GM21367 (cell line): Measurements from ENCODE around the gene VGLL2.

Experiments
- ATAC-seq: cut with Tn5 transposase; IDR thresholded peaks from one replicate; pipeline ENCODE4 v1.9.1; 2021; ENCODE audit not compliant: unreplicated experiment

VGLL2 gene

DNA sequence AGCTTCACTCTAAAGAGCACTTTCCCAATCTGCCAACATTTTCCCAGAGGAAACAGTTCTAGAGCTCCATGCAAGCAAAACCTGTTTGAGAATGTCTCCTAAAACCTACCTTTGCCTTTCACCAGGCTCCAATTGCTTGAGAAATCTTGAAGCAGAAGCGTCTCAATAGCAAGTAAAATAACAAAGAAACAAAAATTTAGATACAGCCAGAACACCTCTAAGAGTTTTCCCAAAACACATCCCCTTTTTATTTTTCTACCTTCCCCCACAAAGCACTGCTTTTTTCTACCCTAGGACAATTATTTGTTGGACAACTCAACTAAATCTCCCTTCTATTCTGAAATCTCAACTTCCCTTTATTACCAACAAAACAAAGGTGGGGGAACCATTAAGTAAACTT lies 3.6 kb downstream of the VGLL2 start:
- no peak for ATAC-seq

DNA sequence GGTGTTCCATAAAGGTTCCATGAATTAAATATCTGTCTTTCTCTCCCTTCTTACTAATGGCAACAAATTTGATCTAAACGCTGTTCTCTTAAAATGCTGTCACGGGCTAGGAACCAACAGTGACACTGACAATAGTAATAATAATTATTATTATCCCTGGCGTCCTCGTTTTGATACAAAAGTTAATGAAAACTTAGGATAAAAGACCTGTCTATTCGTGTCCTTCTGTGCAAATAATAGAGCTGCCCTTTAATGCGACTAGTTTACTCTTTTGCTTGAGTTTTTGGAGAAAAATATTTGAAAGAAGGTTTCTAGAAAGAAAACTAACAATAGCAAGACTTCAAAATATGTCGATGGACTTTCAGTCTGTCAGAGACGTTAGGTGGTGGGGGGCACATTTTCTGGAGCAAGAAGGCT lies 4.3 kb downstream of the VGLL2 start:
- ATAC-seq: no peak

DNA sequence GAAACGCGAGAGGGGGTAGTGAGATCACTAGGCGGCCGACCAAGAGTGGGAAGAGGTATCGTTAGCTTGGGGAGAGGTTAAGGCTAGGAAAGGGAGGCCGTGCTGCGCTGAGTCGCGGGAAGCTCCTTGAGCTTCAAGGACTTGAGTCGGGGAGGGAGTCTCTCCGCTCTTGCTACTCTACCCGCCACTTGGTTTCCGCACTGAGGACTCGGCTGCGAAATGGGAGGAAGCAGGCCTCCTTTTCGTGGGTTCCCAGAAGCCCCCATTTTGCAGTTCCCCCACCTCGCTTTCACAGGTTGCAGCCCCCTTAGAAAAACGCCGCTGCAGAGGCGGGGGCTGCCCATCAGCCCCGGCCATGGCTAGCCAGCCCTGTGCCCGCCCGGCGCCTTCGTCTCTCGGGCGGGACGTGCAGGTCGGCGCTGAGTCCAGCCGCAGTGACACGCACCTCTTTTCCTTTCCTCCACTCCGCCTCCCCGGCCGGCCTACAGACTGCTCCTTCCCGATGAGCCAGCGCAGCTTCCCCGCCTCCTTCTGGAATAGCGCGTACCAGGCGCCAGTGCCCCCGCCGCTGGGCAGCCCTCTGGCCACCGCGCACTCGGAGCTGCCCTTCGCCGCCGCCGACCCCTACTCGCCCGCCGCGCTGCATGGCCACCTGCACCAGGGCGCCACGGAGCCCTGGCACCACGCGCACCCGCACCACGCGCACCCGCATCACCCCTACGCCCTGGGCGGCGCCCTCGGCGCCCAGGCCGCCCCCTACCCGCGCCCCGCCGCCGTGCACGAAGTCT lies 4.9 kb downstream of the VGLL2 start:
- ATAC-seq: no peak

DNA sequence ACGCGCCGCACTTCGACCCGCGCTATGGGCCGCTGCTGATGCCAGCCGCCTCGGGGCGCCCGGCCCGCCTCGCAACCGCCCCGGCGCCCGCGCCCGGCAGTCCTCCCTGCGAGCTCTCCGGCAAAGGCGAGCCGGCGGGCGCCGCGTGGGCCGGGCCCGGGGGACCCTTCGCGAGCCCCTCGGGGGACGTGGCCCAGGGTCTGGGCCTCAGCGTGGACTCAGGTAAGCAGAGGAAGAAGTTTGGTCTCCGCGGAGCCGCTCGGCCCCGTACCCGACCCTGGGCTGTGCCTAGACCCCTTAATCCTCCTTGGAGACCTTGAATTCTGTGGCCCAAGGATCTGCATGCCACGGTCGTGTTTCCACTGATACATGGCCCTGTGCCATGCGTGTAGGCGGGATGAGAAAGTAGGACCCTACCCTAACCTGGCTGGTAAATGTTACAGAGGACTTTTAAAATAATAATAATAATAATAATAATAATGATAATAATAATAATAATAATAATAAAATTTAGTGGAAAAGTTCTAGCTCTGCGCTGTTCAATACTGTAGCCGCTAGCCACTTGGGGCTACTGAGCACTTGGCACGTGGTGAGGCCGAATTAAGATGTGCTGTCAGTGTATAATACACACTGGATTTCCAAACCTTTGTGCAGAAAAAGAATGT lies 5.6 kb downstream of the VGLL2 start:
- no peak for ATAC-seq

DNA sequence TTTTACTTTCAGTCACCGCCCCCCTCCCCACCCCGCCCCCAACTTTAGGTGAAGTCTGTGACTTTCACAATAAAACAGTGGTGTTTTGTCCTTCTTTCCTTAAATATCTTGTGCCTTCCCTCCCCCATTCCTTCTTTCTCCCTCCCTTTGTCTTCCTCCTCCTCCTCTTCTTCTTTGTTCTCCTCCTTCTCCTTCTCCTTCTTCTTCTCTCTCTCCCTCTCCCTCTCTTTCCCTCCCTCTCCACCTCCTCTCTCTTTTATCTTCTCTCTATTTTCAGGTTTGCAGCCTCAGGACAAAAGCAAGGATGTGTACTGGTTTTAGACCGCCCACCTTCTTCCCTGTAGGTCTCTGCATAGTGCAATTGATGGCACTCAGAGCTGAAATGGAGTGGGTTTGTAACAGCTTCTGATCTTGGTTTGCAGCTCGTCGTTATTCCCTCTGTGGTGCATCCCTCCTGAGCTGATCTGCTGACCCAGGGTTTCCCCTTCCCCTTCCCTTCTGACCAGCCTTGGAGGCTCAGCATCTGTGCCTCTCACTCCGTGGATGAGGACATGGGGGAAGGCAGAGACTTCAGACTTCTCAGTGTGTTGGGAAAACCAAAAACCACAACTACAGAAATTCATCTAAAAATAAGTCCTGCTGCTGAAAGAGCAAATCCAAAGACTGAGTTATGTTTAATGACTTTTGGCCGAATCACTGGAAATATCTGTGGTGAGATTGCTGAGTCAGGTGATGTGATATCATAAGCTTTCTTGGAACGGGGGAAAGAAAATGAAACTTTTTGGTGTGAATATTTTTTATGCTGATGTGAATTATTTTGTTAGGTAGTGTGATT lies 6.9 kb downstream of the VGLL2 start:
- ATAC-seq: no peak

DNA sequence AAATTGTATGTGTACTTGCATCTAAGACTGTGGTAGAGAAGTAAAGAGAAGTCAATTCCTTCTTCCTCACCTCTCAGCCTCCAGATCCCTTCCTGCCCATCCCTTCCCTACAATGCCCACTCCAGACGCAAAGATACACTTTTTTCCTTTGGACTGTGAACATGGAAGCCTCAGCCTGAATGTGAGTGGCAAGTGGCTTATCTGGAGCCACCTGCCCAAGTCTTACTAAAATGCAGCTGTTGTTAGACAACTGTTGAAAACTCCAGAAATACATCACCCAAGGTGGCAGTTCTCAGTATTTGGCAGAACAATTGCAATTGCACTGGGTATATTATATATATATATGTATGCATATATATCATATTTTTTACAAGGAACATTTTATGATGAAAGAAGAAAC lies 7.5 kb downstream of the VGLL2 start:
- ATAC-seq: no peak

DNA sequence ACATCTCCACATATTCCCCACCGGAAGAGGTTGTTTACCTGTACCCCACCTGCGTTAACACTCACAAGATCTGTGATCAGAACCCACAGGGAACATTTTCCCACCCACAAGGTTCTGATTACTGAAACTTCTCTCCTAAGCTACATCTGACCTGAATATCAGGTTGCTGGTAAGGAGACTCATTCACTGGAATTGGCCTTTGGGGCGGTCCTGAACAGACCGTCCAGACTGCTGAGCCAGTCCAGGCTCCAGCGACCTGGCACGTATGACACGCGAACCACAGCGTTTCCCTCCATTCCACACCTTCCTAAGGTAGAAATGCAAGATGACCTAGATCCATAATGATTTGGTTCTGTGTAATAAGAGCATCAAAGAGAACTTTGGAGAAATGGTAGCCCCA lies 9.8 kb downstream of the VGLL2 start:
- no peak for ATAC-seq

DNA sequence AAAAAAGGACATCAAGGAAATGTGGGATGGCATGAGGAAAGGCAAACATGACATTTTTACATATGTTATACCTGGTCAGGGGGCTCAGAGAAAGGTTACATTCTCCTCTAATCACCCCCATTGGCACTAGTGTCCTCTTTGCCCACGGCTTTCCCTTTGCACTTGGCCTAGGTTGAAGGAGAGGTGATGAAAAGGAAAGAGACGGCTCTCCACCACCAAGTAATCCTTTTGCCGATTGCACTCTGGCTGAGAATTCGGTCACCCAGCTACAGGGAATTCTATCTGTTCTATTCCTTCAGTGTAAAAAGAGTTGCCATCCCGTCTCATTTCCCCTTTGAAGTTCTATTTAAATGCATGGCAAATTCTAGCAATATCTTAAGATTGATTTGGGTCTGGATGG lies 10.4 kb downstream of the VGLL2 start:
- no peak for ATAC-seq

DNA sequence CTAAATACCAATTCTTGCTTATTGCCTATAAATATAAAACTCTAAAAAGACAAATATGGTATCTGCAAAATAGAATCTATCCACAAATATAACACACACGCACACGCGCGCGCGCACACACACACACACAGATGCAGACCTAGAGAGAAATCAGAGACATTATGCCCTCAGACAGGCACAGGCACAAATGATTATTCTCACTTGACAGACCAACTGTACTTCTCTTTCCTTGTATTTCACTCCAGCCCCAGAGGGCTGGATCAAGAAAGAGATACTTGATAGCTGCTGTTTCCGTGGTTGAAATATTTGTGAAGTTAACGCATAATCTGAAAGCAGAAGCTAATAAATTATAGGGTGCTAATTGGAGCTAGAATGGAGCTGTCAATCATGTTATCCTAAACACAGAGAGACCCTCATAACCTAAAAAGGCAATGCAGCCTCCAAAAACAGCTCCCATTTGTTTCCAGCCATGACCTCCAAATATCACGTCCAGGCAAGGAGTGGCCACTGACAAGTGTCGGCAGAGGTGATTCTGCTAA lies 11.5 kb downstream of the VGLL2 start:
- ATAC-seq: no peak

DNA sequence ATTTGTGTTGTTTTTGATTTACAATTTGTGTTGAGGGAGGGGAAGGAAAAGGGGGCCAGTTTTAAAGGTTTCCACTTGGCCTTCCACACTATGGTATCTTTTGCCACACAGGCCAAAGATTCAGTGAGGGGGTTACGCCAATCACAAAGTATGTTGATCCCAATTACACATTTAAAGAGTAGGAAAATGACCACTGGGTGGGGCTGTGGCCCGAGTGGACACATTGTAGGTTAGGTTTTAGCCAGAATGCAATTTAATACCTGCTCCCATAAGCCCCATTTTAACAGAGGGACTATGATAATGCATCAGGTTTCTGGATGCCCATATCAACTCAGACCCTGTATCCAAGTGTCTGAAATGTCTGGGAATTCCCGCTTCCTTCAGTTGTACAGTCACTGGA lies 15.6 kb downstream of the VGLL2 start:
- ATAC-seq: no peak

DNA sequence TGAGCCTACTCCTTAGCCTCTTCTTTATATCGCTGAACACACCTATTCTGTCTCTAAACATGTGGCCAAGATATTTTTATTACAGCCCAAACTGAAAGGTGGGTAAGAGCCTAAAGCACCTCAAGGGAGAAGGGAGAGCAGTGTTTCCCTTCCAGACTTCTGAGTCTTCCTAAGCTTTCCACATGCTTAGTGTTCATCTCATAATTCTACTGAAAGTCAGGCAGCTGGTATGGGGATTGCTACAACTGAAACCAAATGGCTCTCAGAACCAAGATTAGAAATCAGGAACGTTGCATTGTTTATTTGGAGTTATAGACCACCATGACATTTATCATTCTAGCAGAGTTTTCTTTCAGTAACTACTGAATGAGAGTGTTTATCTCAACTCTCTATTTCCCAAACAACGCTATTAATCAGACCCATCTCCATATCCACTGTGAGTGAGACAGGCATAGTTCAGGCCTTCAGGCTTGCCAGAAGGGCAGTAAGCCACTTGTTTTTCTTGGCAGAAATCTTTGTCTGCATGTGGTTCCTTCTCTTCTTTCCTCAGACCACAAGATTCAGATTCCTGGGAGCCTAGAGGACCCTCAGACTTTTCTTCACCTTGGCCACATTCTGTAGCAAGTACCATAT lies 22.8 kb downstream of the VGLL2 start:
- no peak for ATAC-seq

DNA sequence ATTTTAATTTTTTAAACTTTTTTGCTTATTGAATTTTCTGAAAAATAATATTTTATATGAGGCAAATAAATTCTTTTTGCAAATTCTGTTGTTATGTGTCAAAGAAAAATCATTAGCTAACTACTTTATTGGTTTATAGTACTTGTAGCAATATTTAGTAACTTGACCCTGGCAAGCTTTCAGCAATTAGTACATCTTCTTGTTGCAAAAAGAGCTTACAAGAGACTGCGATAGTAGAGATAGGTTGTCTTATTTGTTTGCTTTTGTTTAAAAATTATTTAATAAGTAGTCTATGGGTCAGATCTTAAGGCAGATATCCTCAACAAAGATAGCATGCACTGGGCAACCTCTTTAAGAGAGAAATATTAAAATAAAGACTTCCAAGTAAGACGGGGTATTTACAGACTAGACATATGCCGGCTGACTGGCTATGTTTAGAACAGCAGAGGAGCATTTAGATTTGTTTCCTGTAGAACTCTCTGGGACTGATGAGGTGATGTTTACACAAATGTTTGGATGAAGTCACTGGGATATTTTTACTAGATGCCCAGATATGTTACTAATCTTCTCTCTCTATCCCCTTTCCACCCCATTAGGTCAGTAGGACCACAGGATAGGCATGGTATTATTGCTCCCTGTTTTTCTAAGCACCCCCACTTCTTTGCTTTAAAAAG lies 25.0 kb downstream of the VGLL2 start:
- no peak for ATAC-seq

DNA sequence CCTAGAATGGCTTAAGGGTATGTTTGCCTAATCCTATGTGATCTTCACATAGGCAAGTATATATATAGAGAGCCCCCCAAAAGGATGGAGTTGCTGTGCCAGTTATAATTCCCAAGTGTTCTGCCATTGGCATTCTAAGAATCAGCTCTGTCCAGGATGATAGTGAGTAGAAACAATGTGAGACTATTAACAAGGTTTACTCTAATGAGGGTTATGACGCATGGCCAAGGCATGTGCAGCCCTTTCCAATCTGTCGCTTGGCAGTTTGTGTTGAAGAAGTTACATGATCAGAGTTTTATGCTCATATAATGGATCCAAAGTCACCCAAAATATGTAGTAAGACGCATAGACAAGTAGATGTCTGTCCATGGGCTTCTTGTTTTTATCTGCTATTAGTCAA lies 33.6 kb downstream of the VGLL2 start:
- no peak for ATAC-seq

DNA sequence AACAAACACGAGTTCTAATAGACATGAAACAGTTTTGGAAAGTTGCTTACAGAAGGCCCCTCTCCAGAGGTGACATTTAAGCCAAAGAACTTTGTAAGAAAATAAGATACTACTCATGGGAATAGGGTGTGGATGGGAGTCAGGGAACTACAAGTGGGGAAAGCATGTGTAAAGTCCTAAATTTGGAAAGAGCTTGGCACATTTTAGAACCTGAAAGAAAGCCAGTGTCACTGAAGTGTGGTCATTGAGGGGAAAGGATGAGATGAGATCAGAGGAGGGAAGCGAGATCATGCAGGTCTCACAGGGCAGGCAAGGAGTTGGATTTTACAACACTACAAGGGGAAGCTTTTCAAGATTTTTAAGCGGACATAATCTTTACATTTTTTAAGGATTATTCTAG lies 38.0 kb downstream of the VGLL2 start:
- ATAC-seq: no peak

DNA sequence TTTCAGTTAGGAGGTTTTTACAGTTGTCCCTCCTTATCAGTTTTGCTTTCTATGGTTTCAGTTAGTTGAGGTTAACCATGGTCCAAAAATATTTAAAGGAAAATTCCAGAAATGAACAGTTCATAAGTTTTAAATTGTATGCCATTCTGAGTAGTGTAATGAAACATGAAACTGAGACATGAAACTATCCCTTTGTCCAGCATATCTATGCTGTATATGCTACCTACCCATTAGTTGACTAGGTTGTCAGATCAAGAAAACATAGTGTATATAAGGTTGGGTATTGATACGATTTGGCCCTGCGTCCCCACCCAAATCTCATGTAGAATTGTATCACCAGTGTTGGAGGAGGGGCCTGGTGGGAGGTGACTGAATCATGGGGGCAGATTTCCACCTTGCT lies 39.1 kb downstream of the VGLL2 start:
- ATAC-seq: no peak

DNA sequence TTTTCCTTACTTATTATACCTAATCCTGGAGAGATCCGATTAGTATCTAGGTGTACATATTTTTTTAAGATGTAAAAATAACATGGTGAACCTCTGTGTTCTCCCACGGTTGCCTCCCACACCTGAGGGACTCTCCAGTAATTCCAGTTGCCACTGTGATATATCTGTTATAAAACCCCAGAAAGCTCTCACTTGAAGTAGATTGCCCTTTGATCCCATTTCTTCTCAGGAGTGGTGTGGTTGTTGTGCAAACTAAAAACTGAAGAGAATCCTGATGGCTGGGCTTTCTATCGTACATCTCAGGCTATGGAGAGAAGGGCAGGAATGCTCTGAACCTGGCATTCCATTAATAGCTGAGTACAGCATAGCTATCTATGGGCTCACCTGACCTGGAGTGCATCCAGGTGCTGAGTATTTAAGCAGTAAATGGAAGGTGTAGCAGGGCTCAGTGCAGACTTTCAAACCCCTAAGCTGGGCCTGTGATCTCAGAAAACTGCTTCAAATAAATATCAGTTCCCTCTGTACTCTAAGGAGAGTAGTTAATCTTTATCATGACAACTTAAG lies 41.0 kb downstream of the VGLL2 start:
- ATAC-seq: no peak

DNA sequence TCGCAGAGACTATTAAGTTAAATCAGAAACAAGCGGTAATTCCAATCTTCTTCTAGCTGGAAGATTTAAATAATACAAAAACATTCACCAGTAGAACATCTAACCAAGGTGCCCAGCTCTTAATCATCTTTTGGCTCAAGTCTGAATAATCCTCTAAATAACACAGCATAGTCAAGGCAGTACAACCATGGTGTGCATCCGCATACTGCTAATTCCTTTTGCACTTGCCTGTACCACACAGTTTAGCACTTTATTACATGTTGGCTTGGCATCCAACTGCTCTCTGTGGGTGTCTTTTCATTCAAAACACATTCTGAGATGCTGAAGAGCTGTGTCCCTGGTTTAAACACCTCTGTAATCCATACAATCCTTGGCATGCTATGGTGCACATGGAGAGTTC lies 42.3 kb downstream of the VGLL2 start:
- no peak for ATAC-seq

DNA sequence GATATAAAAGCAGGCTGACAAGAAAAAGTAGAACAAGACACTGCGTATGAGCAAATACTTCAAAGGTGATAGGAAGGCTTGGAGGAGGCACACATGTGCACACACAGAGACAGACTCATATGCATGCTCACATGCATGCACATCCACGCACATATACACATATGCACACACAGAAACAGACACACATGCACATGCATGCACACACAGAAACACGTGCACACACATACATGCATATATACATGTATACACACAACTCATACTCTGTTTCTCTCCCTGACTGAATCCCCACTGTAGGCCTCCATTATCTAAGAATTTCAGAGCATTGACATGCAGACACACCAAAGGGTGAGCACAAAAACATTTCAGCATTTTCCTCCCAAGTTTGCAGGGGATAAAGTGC lies 43.7 kb downstream of the VGLL2 start:
- ATAC-seq: no peak

DNA sequence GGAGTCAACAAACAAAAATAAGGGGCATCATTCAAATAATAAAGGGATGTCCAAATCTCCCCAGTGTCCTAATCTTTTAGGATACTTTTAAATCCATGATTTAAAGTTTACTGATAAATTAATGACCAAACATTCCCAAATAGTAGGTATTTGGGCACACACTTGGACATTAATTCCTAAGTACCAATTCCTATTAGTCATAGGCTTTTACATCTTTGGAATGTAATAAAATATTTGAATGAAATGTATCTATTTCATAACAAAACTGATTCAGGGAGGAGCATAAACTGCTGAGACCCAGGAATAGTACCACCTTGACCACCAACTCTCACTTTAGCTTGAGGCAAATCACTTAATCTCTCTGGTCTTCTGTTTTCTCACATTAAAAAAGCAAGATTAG lies 44.3 kb downstream of the VGLL2 start:
- ATAC-seq: no peak

DNA sequence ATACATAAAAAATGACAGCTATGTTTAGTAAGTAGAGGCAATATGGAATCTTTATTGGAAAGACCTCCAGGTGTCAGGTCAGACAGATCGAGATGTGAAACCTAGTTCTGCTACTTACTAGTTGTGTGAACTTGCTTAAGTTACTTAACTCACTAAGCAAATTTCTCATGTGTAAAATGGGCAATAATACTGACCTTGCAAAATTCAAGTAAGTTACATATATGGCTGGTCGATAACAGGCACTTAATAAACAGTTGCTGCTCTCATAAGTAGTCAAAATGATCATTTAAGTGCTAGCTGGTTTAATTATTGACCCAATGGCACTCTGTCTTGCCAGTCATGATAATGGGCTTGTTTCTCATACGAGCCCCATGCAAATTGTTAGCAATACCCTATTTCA lies 46.0 kb downstream of the VGLL2 start:
- no peak for ATAC-seq
